Uterus (tissue), 2 donors: ENCODE measurements around the gene ZNF326.

Source experiments
- POLR2A ChIP-seq, 2 donors: fragments of 450-650 bp; IDR thresholded peaks; one replicate each; pipeline ENCODE4 v1.6.1; 2016; ENCODE audit warnings: antibody characterized with exemption in 2 of 2, mild to moderate bottlenecking in 1 of 2, moderate library complexity in 1 of 2
- TF ChIP-seq, protein P1 (sequence below), 4 experiments: fragments of 200-600 bp in 2 of 4; fragments of 450-650 bp in 2 of 4; sonication (generic) in 2 of 4; IDR thresholded peaks; one replicate each; pipeline ENCODE4 v1.5.1; 2016 to 2019; ENCODE audit warnings: antibody characterized with exemption in 4 of 4, mild to moderate bottlenecking in 2 of 4, moderate library complexity in 1 of 4

DNA sequence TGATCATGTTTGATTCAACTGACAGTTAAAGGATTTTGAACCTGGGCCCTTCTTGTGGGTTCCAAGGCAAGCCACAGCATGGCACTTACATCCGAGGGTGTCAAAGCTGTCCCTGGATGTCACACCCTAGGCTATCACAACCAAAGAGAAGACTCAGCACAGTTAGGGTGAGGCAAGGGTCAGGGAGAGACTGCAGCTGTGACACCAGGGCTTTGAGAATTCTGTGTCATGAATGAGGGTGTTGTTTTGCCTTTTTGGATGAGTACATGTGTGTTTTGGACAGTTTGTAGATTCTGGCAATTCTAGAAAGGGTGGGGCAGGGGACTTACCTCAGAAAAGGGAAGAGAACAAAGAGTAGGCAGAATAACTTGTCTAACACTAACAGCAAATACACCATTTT lies 37.8 kb upstream of the ZNF326 start:
- no peak for TF ChIP-seq POLR2A (IDR thresholded peaks at IDR 0.05)
- TF ChIP-seq, protein P1, sequence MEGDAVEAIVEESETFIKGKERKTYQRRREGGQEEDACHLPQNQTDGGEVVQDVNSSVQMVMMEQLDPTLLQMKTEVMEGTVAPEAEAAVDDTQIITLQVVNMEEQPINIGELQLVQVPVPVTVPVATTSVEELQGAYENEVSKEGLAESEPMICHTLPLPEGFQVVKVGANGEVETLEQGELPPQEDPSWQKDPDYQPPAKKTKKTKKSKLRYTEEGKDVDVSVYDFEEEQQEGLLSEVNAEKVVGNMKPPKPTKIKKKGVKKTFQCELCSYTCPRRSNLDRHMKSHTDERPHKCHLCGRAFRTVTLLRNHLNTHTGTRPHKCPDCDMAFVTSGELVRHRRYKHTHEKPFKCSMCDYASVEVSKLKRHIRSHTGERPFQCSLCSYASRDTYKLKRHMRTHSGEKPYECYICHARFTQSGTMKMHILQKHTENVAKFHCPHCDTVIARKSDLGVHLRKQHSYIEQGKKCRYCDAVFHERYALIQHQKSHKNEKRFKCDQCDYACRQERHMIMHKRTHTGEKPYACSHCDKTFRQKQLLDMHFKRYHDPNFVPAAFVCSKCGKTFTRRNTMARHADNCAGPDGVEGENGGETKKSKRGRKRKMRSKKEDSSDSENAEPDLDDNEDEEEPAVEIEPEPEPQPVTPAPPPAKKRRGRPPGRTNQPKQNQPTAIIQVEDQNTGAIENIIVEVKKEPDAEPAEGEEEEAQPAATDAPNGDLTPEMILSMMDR (IDR thresholded peaks at IDR 0.05) = no peak
